Keratinocyte (primary cell): Measurements from ENCODE around the gene CFHR3.

Source experiments
- CTCF ChIP-seq, 3 experiments: IDR thresholded peaks in 1 of 3; conservative IDR thresholded peaks in 1 of 3; optimal IDR thresholded peaks in 1 of 3; 2 replicates in 2 of 3; 3 replicates in 1 of 3; pipeline versions ENCODE3 to v1.5.1; 2011; ENCODE audit warnings: low read length in 3 of 3, mild to moderate bottlenecking in 3 of 3, moderate library complexity in 2 of 3, control low read depth in 1 of 3, inconsistent platforms in 1 of 3; ENCODE audit not compliant: insufficient read depth in 2 of 3; ENCODE audit errors: extremely low read depth in 1 of 3
- EZH2 ChIP-seq: IDR thresholded peaks from one replicate; pipeline ENCODE4 v1.6.1; 2012; ENCODE audit warnings: inconsistent platforms, mild to moderate bottlenecking, low read length, moderate library complexity

GRCh38 chr1:196808529-196809235, 34.0 kb downstream of the CFHR3 start:
- no peak for TF ChIP-seq EZH2
- no peak for TF ChIP-seq CTCF (optimal IDR thresholded peaks at IDR 0.05 in 1 of 3, IDR thresholded peaks at IDR 0.05 in 1 of 3, conservative IDR thresholded peaks at IDR 0.05 in 1 of 3; ENCODE audit: extremely low read depth in 1 of 3, insufficient read depth in 2 of 3, low read length in 3 of 3)
